Activated CD4-positive, alpha-beta T cell treated with anti-CD3 and anti-CD28 coated beads, Interleukin-2, amount 50 U/mL, for 1 hour (primary cell): ENCODE results near the gene INO80B.
"Not testable (repeated sequence)": the region's sequence is repeated elsewhere in the genome, so short reads cannot be mapped to it uniquely, and the experiment has no call there.

ENCODE experiments used
- DNase-seq: peaks from one replicate; pipeline ENCODE4 v3.0.0-alpha.2; 2020

Gene INO80B

GRCh38 chr2:74450570-74451190, 4.2 kb upstream of the INO80B start:
- DNase-seq, result no peak

- no peak for DNase-seq
Observed at GRCh38 chr2:74457129-74457548, 2.3 kb downstream of the INO80B start.

- peak; percentile 79 for DNase-seq
Observed at GRCh38 chr2:74457549-74458131, 2.8 kb downstream of the INO80B start.

- DNase-seq, result peak; percentile 97
Observed at GRCh38 chr2:74458132-74458937, 3.4 kb downstream of the INO80B start, which contains the start of gene WBP1. Gene WBP1 (plus strand): TSS chr2:74458438. CDS start chr2:74458603, 165 bp downstream.

GRCh38 chr2:74458938-74459363, 4.1 kb downstream of the INO80B start:
- no peak for DNase-seq

GRCh38 chr2:74459503-74460118, 4.7 kb downstream of the INO80B start:
- not testable (repeated sequence) for DNase-seq

- not testable (repeated sequence) for DNase-seq
Observed at GRCh38 chr2:74460187-74460586, 5.3 kb downstream of the INO80B start.

GRCh38 chr2:74461187-74462053, 6.5 kb downstream of the INO80B start:
- DNase-seq, result no peak

- no peak for DNase-seq
Observed at GRCh38 chr2:74462054-74462785, 7.3 kb downstream of the INO80B start.

GRCh38 chr2:74462786-74463105, 7.9 kb downstream of the INO80B start:
- DNase-seq, result no peak

- no peak for DNase-seq
Observed at GRCh38 chr2:74464406-74464805, 9.5 kb downstream of the INO80B start.

- DNase-seq, result not testable (repeated sequence)
Observed at GRCh38 chr2:74470742-74471141, 15.9 kb downstream of the INO80B start.

- no peak for DNase-seq
Observed at GRCh38 chr2:74471332-74472065, 16.6 kb downstream of the INO80B start.

- DNase-seq, result peak; percentile 98
Observed at GRCh38 chr2:74472086-74472944, 17.4 kb downstream of the INO80B start, which contains the start of gene MRPL53. Gene MRPL53 (minus strand): TSS chr2:74472680. CDS start chr2:74472660, 20 bp downstream.

- no peak for DNase-seq
Observed at GRCh38 chr2:74472945-74473258, 18.0 kb downstream of the INO80B start.

GRCh38 chr2:74474481-74474880, 19.6 kb downstream of the INO80B start:
- DNase-seq, result no peak

- DNase-seq, result no peak
Observed at GRCh38 chr2:74474899-74475298, 20.0 kb downstream of the INO80B start.

- DNase-seq, result no peak
Observed at GRCh38 chr2:74481431-74481830, 26.5 kb downstream of the INO80B start.

GRCh38 chr2:74481961-74482800, 27.3 kb downstream of the INO80B start:
- DNase-seq, result peak; percentile 42
